GM21381 (cell line): ENCODE data around the gene PAK5.

Experiments used
- ATAC-seq: cut with Tn5 transposase; IDR thresholded peaks from one replicate; pipeline ENCODE4 v1.9.1; 2021; ENCODE audit warnings: mild to moderate bottlenecking, moderate library complexity; ENCODE audit not compliant: unreplicated experiment

Gene PAK5

GRCh38 chr20:9581509-9581908, 257.4 kb downstream of the PAK5 start:
- ATAC-seq, result no peak

GRCh38 chr20:9578594-9578993, 260.3 kb downstream of the PAK5 start:
- ATAC-seq, result no peak

- no peak for ATAC-seq
Measured at GRCh38 chr20:9577397-9577796, 261.5 kb downstream of the PAK5 start.

- ATAC-seq, result no peak
Measured at GRCh38 chr20:9576695-9577094, 262.2 kb downstream of the PAK5 start.

GRCh38 chr20:9575836-9576235, 263.0 kb downstream of the PAK5 start:
- no peak for ATAC-seq

GRCh38 chr20:9574776-9575175, 264.1 kb downstream of the PAK5 start:
- ATAC-seq, result no peak

GRCh38 chr20:9574181-9574580, 264.7 kb downstream of the PAK5 start:
- no peak for ATAC-seq

GRCh38 chr20:9573335-9574151, 265.3 kb downstream of the PAK5 start:
- ATAC-seq, result no peak

GRCh38 chr20:9572670-9573069, 266.2 kb downstream of the PAK5 start:
- ATAC-seq, result no peak

GRCh38 chr20:9571783-9572182, 267.1 kb downstream of the PAK5 start:
- ATAC-seq, result no peak

GRCh38 chr20:9570612-9571011, 268.3 kb downstream of the PAK5 start:
- no peak for ATAC-seq

GRCh38 chr20:9566977-9567376, 271.9 kb downstream of the PAK5 start:
- no peak for ATAC-seq

GRCh38 chr20:9565910-9566550, 272.8 kb downstream of the PAK5 start:
- ATAC-seq, result no peak

- no peak for ATAC-seq
Measured at GRCh38 chr20:9557411-9557810, 281.5 kb downstream of the PAK5 start.

GRCh38 chr20:9555781-9556180, 283.1 kb downstream of the PAK5 start:
- no peak for ATAC-seq

- ATAC-seq, result no peak
Measured at GRCh38 chr20:9551808-9552550, 286.9 kb downstream of the PAK5 start.

- no peak for ATAC-seq
Measured at GRCh38 chr20:9550871-9551270, 288.0 kb downstream of the PAK5 start.

- no peak for ATAC-seq
Measured at GRCh38 chr20:9550283-9550682, 288.6 kb downstream of the PAK5 start.

- ATAC-seq, result no peak
Measured at GRCh38 chr20:9543214-9543613, 295.7 kb downstream of the PAK5 start.

- no peak for ATAC-seq
Measured at GRCh38 chr20:9535449-9535848, 303.4 kb downstream of the PAK5 start.

GRCh38 chr20:9534025-9534424, 304.9 kb downstream of the PAK5 start:
- ATAC-seq, result no peak
